ENCODE results near the gene CRYBB2. TPM values are rescaled to one million over a fixed set of nuclear protein-coding genes. Genes with fewer than 3 reads are reported as not detected.
A peak's percentile ranks its signal among the peaks of the same experiment; 100 is the strongest.
"Not testable (repeated sequence)": the region's sequence is repeated elsewhere in the genome, so short reads cannot be mapped to it uniquely, and the experiment has no call there.

The CRYBB2 gene
- total RNA-seq, 1 donor from 2014 or later = 0.47 TPM

DNA sequence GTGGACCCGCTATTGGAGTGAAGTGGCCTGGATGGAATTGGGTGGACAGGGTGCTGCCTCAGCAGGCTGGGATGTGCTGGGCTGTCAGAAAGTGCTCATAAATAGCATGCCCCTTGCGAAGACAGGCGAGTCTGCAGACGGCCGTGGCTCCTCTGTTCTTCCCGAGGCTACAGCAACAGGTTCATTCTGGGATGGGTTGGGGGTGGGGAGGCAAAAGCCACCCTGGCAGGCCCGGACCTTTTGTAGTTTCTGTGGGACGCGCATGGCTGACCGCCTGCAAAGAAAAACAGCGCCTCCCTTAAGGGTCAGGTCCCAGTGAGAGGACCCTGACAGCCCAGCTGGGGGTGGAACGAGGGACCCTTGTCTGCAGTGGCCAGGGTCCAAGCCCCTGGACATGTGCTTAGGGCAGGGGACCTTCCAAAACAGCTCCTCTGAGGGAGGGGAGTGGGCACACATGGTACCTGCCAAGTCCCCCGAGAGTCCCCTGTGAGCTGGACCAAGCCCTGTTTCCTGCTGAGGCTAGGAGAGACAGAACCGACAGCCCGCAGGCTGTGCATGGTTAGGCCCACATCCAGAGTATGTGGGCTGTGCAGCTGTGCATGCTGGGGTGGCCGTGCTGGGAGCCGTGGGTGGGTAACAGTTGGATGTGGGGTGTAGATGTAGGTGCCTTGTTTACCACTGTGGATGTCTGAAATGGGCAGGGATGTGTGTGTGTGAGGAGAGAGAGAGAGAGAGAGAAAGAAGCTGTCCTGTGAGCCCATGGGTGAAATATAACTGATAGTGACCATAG, 19.5 kb upstream of the CRYBB2 start, which contains the start of gene CRYBB3:
Gene CRYBB3, plus strand, starts transcription at position 128 of the 790 bp plus-strand sequence. CDS start 1,539 bp downstream, outside the sequence.
- no peak for DNase-seq (ENCODE audit: low spot score)

DNA sequence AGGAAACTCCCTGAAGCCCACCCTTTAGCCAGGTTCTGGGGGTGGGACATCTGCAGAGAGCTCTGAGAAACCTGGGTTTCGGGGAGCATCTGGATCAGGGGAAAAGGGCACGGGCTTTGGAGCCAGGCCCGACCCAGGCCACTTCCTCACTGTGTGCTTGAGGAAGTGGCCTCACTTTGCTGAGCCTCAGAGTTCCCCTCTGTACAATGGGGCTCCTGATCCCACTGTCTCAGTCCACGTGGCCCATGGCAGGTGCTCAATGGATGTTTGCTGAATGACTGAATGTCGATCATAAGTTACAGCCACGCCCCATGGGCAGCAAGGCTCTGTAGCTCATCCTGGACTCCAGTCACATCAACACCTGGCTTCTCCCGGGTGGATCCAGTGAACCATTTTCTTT, 18.5 kb upstream of the CRYBB2 start:
- DNase-seq (ENCODE audit: low spot score) = no peak

DNA sequence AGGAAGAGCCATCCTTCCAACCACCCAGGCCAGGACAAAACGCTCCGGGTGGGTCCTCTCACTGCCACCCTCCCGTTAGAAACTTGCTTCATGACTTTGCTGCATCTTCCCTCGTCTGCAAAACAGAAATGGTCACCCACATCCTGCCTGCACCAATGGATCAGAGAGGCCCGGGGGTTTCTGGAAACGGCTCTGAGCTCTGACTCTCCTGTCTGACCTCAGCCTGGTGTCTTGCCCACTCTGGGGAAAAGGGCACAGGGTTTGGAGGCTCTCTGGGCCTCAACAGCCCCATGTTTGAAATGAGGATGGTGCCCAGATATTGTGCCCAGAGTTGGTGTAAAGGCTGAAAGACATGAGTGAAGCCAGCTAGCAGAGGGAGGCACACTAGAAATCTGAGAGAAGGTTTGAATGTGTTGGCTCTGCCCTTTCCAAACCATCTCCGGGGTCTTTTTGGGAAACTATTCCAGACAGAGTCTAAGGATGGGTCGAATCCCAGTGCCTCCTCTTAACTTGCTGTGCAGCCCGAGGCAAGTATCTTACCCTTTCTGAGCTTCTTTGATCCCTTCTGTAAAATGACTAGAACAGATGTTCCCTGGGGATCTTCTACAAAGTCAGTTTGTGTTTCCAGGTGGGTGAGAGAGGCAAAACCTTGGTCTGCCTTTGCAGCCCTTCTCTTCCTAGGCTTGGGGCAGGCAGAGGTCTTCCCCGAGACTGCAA, 17.7 kb upstream of the CRYBB2 start:
- DNase-seq (ENCODE audit: low spot score) = no peak

DNA sequence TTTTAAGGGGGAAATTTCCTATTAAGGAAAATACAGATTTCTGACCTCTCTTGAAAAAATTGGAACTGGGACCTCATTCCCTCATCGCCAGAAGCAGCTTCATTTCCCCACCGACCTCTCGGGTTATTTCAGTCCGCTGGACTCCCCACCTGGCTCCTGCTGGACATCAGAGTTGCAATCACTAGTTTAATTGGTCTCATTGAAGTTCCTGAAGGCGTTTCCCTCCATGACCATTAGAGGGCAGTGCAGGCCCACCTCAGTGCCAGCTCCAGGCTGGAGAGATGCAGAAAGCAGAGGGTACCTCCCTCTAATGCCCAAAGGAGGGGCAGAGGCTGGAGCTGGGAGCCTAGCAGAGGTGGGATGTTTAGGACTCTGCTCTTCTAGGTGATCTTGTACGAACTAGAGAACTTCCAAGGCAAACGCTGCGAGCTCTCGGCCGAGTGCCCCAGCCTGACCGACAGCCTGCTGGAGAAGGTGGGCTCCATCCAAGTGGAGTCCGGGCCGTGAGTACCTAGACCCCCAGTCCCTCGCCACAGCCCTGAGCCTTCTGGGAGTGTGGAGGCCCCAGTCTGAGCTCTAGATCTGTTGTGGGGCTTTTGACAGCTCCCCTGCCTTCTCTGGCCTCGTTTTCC, 17.0 kb upstream of the CRYBB2 start:
- DNase-seq (ENCODE audit: low spot score) = peak; percentile 57

DNA sequence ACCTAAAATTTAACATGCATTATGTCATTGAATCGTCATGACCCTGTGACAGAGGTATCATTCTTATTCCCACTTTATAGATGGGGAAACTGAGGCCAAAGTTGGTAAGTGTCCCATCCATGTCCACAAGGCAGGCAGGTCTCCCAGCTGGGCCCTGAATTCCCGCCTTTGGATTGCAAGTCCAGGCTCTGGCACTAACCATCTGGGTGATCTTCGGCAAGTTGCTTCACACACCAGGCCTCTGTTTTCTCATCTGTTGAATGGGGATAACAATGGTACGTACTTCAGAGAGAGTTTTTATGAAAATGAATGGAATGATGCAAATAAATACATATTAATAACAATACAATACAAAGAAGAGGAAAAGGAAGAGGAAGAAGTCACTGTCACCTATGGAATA, 16.4 kb upstream of the CRYBB2 start:
- no peak for DNase-seq (ENCODE audit: low spot score)

DNA sequence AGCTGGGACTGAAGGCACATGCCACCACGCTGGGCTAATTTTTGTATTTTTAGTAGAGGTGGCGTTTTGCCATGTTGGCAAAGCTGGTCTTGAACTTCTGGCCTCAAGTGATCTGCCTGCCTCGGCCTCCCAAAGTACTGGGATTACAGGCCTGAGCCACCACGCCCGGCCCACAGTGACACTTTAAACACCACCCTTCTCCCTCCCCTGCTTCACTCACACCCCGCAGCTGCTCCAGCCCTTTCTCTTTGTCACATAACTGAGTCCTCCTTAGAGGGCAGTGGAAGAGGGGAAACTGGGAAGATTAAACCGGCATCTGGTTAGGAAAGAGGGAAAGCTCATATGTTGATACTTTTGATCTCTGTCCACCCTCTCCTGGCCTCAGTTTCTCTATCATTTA, 14.9 kb upstream of the CRYBB2 start:
- DNase-seq (ENCODE audit: low spot score) = not testable (repeated sequence)

DNA sequence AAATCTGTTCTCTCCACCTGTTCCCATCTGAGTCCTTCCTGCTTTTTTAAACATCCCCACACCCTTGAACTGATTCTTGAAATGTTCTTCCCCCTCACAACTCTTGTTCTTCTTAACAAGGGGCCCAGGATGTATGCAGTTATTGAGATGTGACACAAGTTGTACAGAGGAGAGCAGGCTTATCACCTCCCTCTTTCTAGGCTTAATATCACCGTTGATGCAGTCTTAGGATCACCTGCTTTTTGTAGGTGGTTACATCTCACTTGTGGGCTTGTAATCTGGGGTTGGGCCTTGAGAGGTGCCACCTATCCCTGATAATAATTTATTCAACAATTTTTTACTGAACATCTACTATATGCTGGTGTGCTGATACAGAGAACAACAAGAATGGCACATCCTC, 13.6 kb upstream of the CRYBB2 start:
- no peak for DNase-seq (ENCODE audit: low spot score)

DNA sequence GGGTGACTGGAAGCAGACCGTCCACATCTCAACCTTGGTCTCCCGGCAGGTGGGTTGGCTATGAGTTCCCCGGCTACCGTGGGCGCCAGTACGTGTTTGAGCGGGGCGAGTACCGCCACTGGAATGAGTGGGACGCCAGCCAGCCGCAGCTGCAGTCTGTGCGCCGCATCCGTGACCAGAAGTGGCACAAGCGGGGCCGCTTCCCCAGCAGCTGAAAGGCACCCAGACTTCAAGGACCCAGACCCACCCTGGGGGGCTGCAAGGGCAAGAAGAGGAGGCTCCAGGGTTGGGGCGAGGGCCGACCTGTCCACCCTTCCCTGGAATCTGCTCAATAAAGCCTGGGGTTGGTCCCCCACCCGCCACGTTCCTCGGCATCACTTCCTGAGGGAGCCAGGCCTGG, 12.4 kb upstream of the CRYBB2 start:
- DNase-seq (ENCODE audit: low spot score) = no peak

DNA sequence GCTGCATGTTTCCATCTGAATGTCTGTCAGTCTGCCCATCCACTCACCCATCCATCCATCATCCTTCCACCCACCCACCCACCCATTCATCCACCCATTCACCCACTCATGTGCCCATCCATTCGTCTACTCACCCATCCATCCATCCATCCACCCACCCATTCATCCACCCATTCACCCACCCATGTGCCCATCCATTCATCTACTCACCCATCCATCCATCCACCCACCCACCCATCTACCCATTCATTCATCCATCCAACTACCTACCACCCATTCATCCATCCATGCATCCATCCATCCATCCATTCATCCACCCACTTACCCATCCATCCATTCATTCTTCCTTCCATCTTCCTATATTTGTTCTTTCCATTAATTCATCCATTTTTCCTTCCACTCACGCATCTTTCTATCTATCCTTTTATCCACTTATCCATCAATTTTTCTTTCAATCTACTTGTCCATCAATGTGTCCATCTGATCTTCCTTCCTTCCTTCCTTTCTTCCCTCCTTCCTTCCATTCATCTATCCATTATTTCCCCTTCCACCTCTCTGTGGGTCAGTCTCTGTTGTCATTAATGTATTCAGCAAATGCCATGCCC, 11.8 kb upstream of the CRYBB2 start:
- DNase-seq (ENCODE audit: low spot score) = no peak

DNA sequence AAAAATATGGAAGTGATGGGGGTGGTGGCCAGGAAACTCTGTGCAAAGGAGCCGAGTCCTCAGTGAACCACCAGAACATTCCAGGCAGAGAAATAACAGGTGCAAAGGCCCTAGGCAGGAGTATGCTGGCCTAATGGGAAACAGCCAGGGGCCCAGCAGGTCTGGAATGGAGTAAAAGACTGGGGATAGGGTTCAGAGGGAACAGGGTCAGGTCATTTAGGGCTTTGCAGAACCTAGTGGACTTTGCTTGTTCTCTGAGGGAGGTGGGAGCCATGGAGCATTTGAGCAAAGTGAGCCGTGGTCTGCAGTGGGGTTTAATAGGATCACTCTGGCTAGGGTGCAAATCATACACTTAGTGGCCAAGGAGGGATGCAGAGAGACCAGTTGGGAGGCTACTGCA, 11.1 kb upstream of the CRYBB2 start:
- DNase-seq (ENCODE audit: low spot score) = no peak

DNA sequence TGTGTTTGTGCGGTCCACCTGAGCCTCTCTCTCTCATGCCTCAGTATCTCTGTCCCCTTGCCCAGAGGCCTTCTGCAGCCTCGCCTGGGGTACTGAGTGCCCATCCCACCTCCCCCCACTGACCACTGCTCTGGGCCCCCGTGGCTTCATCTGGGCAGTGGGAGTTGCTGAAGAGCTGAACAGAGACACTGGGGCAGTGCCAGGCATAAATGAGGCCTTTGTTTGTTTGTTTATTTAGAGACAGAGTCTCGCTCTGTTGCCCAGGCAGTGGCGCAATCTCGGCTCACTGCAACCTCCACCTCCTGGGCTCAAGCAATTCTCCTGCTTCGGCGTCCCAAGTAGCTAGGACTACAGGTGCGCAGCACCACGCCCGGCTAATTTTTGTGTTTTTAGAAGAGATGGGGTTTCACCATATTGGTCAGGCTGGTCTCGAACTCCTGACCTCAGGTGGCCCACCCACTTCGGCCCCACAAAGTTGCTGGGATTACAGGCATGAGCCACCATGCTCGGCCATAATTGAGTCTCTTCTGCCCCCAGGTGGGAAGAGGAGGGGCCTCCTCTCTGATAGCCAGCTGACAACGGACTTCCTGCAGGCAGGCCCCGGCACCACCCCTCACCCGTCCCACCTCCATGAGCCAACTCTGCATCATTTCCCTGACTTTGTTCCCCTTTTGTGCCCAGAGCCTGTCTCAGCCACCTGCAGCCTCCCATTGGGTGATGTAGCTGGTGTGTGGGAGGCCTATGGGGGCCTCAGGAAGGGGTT, 10.5 kb upstream of the CRYBB2 start:
- no peak for DNase-seq (ENCODE audit: low spot score)

DNA sequence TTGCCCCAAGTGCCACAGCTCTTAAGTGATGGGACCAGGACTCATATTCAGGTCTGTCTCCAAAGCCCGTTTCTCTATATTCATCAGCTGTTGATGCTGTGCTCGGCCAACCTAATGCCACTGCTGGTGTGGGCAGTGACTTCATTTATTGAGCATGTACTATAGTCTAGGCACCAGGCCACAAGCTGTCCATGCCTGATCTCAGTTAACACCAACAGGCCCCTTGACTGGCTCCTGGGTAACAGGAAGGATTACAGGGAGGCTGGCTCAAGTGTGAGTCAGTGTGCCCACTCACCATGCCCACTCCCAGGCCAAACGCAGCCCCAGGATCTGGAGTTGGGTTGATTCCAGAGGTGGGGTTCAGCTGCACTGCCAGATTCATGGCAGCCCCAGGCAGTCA, 8.6 kb upstream of the CRYBB2 start:
- DNase-seq (ENCODE audit: low spot score) = no peak

DNA sequence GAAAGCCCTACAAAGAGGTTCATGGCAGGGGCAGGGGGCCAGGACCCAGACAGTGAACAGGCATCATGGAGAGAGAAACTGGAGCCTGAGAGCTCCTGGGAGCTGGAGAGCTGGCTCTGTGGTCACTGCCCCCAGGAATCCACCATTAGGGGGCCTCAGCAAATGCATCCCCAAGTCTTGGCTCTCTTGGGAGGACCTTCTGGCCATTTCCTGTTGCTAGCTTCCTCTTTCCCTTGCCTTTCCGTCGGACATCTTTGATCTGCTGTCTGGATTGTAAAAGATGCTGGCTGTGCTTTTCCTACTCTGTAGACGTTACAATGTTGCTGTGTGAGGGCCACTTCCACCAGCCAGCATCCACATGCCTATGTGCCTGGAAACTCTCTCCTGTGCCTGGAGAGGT, 7.1 kb upstream of the CRYBB2 start:
- no peak for DNase-seq (ENCODE audit: low spot score)

DNA sequence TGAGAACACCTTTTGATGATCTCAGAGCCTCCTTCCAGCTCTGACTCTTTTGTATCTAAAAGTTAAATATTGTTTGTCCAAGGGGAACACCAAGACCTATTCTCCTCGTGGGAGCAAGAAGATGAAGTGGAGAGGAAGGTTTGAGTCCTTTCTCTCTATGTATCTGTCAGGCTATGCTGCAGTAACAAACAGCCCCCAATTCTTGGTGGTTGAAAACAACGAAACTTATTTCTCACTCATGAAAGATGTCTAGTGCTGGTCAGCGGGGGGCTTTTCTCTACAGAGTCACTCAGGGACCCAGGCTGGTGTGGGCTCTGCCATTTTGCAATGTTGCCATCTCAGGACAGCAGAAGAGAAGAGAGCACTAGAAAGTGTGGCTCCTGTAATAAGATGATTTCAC, 6.2 kb upstream of the CRYBB2 start:
- no peak for DNase-seq (ENCODE audit: low spot score)

DNA sequence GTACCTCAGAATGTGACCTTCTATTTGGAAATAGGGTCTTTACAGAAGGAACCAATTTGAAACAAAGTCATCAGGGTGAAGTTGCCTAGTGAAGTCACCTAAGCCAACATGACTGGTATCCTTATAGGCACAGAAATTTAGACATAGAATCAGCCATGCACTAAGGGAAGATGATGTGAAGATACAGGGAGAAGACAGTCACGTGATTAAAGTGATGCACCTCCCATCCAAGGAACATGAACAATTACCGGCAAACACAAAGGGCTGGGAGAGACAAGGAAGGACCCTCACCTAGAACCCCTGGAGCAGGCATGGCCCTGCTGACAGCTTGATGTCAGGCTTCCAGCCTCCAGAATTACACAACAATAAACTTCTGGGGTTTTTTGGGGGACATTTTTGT, 3.2 kb upstream of the CRYBB2 start:
- no peak for DNase-seq (ENCODE audit: low spot score)

DNA sequence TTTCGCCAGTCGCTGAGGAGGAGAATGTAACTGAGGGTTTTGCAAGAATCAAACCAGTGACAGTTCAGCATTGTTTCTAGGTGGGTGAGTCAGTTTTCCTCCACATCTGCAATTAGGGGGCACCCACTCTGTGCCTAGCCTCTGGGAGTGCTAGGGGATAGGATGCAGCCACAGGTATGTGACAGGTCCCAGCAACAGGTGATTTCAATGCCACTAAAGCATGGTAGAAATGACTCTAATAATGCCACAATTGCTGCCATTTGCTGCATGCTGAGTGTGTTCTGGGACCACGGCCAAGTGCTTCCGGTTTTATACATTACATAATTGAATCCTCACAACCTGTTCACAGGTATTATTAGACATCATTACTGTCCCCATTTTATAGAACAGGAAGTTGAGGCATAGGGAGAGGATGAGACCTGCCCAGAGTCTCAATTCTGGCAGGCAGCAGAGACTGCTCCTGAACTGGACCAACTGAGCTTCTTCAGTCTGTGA, 556 bp downstream of the CRYBB2 start:
- no peak for DNase-seq (ENCODE audit: low spot score)

DNA sequence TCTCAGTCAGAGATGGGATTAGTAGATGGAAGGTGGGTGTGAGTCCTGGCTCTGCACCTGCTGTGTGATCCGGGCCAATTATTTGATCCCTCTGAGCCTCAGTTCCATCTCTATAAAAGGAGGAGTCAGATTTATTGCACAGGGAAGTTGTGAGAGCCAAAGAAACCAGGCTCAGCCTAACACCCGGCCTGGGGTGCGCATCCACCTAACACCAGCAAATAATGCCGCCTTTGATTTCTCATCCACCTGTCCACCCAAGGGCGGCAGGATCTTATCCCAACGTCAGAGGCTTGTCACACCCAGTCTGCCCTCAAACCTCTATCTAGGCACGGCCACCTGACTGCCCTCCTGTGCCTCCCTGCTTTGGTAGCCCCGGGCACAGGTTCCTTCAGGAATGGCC, 2.4 kb downstream of the CRYBB2 start:
- DNase-seq (ENCODE audit: low spot score) = no peak

DNA sequence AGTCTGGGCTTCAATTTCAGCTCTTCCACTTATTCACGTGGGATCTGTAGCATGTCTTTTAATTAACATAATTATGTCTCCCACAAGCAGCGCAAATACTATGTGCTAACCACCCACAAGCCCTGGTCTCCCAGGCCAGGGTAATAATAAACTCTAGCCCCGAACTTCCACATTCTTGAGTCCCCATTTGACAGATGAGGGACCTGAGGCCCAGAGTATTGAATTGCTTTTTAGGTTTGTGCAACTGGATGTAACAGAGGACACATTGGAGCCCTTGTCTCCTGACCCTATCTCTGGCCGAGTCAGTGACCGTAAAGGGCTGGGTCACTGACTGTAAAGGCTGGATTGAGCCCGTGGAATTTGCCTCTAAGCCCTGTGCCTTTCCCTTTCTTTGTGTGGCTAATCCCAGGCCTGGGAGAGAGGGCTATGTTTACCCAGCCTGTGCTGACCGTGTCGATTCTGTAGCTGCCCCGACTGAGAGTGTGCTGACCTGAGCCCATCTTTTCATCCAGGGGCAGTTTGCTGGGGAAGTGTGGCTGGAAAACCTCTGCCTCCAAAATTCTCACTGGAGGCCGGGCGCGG, 3.9 kb downstream of the CRYBB2 start:
- DNase-seq (ENCODE audit: low spot score) = no peak

DNA sequence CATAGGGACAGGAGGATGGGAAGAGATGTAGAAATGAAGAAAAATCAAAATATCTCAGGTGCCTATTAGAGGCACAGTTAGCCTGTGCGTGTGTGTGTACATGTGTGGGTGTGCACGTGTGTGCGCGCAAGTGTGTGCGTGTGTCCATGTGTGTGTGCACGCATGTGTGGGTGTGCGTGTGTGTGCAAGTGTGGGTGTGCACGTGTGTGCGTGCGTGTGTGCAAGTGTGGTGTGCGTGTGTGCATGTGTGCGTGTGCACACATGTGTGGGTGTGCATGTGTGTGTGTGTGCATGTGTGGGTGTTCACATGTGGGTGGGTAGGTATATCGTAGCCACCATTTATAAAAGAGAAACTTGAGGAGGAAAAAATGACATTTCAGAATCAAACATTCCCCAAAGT, 9.4 kb downstream of the CRYBB2 start:
- DNase-seq (ENCODE audit: low spot score) = no peak

DNA sequence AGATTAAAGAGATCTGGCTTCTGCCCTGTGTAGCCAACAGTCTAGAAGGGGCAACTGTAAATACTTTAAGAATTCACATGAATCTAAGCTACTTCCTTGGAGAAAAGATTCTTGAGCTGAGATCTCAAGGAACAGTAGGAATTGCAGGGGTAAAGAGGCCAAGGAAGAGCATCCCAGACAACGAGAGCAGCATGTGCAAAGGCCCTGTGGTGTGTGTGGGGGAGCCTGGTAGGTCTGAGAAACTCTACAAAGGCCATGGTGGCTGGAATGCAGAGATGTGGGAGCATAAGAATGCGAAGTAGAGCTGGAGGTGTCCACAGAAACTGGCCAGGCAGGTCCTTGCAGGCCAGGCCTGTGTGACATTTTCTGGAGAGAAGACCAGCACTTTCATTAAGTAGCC, 11.3 kb downstream of the CRYBB2 start:
- not testable (repeated sequence) for DNase-seq (ENCODE audit: low spot score)

DNA sequence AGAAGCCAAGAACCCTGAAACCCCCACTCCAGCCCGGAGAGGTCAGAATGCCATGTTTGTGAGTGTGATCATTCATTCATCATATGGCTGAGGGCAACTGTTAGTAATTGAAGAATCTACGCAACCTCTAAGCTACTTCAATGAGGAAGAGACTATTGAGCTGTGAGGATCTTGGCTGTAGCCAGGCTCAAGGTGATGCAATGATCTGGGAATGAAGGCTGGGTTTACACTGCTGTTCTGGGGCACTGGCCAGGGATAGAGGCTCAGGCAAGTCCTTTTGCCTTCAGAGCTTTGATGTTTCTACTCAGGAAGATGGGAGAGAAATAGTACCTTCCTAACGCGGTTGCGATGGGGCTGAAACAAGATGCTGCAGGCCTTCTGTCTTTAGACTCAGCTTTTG, 12.9 kb downstream of the CRYBB2 start:
- DNase-seq (ENCODE audit: low spot score) = no peak
